HG03095 (cell line): Measurements from ENCODE around the gene CAVIN2.
A peak's percentile ranks its signal among the peaks of the same experiment; 100 is the strongest.

Experiments
- ATAC-seq: cut with Tn5 transposase; IDR thresholded peaks from one replicate; pipeline ENCODE4 v1.9.1; 2021; ENCODE audit warnings: moderate library complexity; ENCODE audit not compliant: unreplicated experiment

Gene CAVIN2

GRCh38 chr2:191839918-191840804 lies 6.7 kb downstream of the CAVIN2 start:
- ATAC-seq, result no peak

GRCh38 chr2:191838526-191838925 lies 8.4 kb downstream of the CAVIN2 start:
- no peak for ATAC-seq

GRCh38 chr2:191836853-191837769 lies 9.8 kb downstream of the CAVIN2 start:
- ATAC-seq, result no peak

- no peak for ATAC-seq
Measured at GRCh38 chr2:191836471-191836852, 10.4 kb downstream of the CAVIN2 start.

GRCh38 chr2:191835539-191836350 lies 11.1 kb downstream of the CAVIN2 start:
- no peak for ATAC-seq

GRCh38 chr2:191835100-191835499 lies 11.8 kb downstream of the CAVIN2 start:
- no peak for ATAC-seq

- no peak for ATAC-seq
Measured at GRCh38 chr2:191833356-191833755, 13.5 kb downstream of the CAVIN2 start.

GRCh38 chr2:191832668-191833067 lies 14.2 kb downstream of the CAVIN2 start:
- ATAC-seq, result no peak

- ATAC-seq, result no peak
Measured at GRCh38 chr2:191831410-191831994, 15.4 kb downstream of the CAVIN2 start.

- no peak for ATAC-seq
Measured at GRCh38 chr2:191824398-191824797, 22.5 kb downstream of the CAVIN2 start.

GRCh38 chr2:191821078-191821477 lies 25.8 kb downstream of the CAVIN2 start:
- ATAC-seq, result no peak

- ATAC-seq, result no peak
Measured at GRCh38 chr2:191818725-191819350, 28.1 kb downstream of the CAVIN2 start.

- ATAC-seq, result no peak
Measured at GRCh38 chr2:191818133-191818532, 28.8 kb downstream of the CAVIN2 start.

- ATAC-seq, result no peak
Measured at GRCh38 chr2:191815010-191815409, 31.9 kb downstream of the CAVIN2 start.

- ATAC-seq, result no peak
Measured at GRCh38 chr2:191813943-191814342, 32.9 kb downstream of the CAVIN2 start.

- peak; percentile 66 for ATAC-seq
Measured at GRCh38 chr2:191811807-191812602, 34.9 kb downstream of the CAVIN2 start.

GRCh38 chr2:191806396-191806795 lies 40.5 kb downstream of the CAVIN2 start:
- ATAC-seq, result no peak

GRCh38 chr2:191804766-191805165 lies 42.1 kb downstream of the CAVIN2 start:
- no peak for ATAC-seq

- ATAC-seq, result no peak
Measured at GRCh38 chr2:191803007-191803406, 43.9 kb downstream of the CAVIN2 start.
